HG03045 (cell line): ENCODE data around the gene CCDC112.
"Not testable (repeated sequence)": the region's sequence is repeated elsewhere in the genome, so short reads cannot be mapped to it uniquely, and the experiment has no call there.

ENCODE experiments used
- ATAC-seq: cut with Tn5 transposase; IDR thresholded peaks from one replicate; pipeline ENCODE4 v1.9.1; 2021; ENCODE audit warnings: mild to moderate bottlenecking, moderate library complexity; ENCODE audit not compliant: unreplicated experiment

CCDC112 gene

DNA sequence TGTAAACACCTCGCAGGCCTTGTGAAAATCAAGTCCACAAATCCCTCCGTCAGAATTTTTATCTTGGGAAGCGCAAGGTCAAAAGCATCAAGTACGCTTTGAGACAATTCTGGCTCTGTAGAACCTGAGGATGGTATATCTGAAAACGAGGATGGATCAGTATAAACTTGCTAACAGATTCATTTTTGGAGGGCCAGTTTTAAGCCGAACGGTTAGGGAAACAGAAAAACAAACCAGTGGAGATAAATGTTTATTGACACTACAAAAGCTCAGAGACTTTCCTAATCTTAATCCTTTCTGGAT lies 33.4 kb downstream of the CCDC112 start:
- no peak for ATAC-seq

GRCh38 chr5:115262321-115263077 lies 34.0 kb downstream of the CCDC112 start, which contains the start of gene PGGT1B:
Gene PGGT1B, minus strand, starts transcription at chr5:115262877. Its CDS starts 26 bp downstream, at chr5:115262851.
- ATAC-seq, result peak; percentile 92

GRCh38 chr5:115262011-115262320 lies 34.5 kb downstream of the CCDC112 start:
- ATAC-seq, result peak; percentile 43

DNA sequence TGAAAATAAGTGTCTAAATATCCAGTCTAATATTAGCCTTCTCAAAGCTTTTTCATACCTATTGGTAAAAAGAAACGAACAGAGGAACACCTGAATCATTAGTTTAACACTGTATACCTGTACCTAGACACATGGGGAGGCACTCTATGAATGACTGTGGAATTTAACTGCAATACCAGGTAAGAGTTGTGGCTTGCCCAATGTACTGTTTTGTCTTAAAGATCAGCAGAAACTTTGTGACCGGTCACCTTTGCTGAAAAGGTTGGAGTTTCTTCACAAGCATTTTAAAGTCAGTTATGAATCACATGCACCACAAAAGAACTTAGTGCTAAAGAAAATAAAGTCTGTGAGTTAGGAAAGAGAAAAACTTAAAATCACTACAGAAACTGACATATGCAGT lies 36.2 kb downstream of the CCDC112 start:
- no peak for ATAC-seq

GRCh38 chr5:115257981-115258380 lies 38.5 kb downstream of the CCDC112 start:
- no peak for ATAC-seq

- not testable (repeated sequence) for ATAC-seq
Observed at GRCh38 chr5:115249379-115249778, 47.1 kb downstream of the CCDC112 start.

DNA sequence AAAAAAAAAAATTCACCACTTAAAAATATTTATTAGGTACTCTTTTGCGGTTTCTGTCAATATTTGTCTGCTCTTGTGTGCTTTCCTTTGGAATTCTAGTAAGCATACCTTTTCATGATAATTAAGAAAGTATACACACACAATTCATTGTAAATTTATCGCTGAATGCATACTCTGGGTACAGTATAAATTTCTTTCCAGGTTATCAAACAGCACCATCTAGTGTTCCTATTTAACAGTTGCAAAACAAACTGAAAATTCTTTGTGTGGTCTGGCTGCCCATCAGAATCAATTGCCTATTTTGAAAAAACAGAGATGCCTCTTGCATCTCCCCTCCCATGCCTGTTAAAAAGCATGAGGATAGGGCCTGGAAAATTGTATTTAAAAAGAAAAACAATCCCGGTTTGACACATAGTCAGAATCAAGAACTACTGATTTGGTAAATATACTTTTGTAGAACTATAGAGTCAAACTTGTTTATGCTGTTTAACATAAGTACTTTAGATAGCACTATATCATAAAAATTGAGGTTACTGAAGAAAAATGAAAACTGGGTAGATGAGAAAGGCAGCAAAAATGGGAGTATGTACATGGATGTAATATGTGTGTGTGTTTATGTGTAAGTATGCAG lies 50.0 kb downstream of the CCDC112 start:
- peak; percentile 65 for ATAC-seq

DNA sequence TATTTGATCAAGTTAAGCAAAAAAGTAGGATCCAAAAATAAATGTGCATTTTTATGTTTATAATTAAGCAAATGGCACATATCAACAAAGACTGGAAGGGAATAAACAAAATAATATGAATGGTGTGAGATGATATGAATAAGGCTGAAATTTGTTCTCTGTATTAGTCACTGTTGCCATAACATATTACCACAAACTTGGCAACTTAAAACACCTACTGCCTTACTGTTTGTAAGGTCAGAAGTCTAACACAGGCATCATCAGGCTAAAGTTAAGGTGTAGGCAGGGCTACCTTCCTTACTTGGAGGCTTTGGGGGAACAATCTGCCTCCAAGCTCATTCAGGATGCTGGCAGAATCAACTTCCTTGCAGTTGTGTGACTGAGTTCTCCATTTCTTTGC lies 53.0 kb downstream of the CCDC112 start:
- peak; percentile 60 for ATAC-seq

DNA sequence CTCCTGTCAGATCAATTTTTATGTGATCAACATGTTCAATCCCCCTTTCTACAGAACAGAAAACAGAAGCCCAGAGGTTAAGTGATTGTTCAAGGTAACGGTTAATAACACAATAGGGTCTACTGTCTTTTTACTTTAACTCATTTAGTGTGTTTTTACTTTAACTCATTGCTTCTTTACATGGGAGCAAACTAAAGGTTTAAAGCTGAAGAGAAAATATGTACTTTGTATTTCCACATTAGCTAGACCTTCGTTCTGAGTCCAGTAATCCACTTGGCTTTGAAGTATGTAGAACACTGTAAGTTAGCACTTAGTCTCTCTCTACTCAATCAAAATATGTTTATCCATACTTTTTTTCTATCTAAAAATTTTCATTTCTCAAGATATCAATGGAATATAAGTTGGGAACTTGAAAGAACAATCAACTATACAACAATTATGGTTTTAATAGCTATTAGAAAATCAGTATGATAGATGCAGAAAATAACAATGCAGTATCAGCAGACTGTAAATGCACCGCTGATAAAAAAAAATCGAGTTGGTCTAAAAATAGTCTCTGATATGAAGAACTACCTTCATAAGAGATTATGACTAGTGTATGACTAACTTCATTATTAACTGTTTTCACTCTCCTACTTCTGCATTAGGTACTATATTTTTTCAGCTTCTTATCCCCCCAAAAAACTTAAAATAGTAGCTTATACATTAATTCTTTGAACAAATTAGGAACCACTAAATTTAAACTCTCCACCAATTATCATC lies 54.4 kb downstream of the CCDC112 start:
- ATAC-seq, result no peak

DNA sequence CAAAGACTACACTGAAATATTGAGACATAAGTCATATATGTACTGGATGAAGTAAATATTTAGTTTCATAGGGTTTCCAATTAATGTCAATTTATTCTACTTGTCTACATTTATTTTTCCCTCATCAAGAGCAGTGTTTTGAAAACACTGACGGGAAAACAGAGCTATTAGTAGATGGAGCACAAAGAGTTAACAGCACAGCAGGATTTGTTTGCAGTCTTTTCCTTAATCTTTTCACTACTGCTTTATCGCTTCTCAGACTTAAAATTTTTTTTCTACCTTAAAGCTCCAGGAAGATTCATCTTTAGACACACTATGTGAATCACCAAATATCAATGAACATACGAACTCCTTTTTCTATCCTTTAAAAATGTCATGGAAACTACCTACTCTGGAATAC lies 59.4 kb downstream of the CCDC112 start:
- no peak for ATAC-seq

GRCh38 chr5:115236599-115236998 lies 59.9 kb downstream of the CCDC112 start:
- ATAC-seq, result no peak

- no peak for ATAC-seq
Observed at GRCh38 chr5:115231598-115231997, 64.9 kb downstream of the CCDC112 start.

GRCh38 chr5:115229606-115230005 lies 66.8 kb downstream of the CCDC112 start:
- ATAC-seq, result no peak

DNA sequence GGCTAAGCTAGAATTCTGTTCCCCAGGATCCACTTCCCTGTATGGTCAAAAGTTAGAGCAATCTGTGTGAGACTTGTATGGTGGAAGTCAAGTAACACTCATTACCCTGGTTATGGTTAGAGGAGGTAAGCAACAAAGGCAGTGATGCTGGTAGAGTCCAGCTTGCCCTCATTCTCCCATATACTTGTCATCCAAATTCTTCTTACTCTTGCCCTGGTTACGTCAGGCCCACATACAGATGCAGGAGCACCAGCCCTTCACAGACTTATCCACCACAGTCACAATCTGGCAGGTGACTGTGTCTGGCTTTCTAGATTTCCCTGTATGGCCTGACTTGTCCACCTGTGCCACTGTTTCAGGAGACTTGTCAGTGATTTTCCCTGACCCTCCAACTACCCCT lies 69.2 kb downstream of the CCDC112 start:
- ATAC-seq, result no peak
